Caco-2 (cell line): ENCODE measurements around the gene CASP1. TPM values are rescaled to one million over a fixed set of nuclear protein-coding genes. Genes with fewer than 3 reads are reported as not detected.
"Not testable (repeated sequence)": the region's sequence is repeated elsewhere in the genome, so short reads cannot be mapped to it uniquely, and the experiment has no call there.

Experiments
- BruUV-seq: library from RNA; stranded (reverse); fragments of 400-500 nt; replicated peaks from 2 replicates; lab custom pipeline; 2021; lab: Mats Ljungman, UMichigan
- CTCF ChIA-PET: fragments of 300-600 bp; sonication (Branson Sonifier 250); formaldehyde crosslinking; loops from one replicate; lab custom pipeline; 2022; ENCODE audit warnings: antibody characterized with exemption; lab: Charles Lee
- POLR2A ChIA-PET: fragments of 300-600 bp; sonication (Branson Sonifier 250); formaldehyde crosslinking; loops from one replicate; lab custom pipeline; 2022; ENCODE audit warnings: antibody characterized with exemption; lab: Charles Lee
- DNase-seq, 2 experiments: peaks; one replicate each; pipeline versions ENCODE4 v3.0.0 to v3.0.0-alpha.2; 2020 to 2022
- H3K27me3 ChIP-seq: replicated peaks from 2 replicates; pipeline ENCODE4 v1.6.0; 2011; ENCODE audit warnings: low read length; ENCODE audit not compliant: control insufficient read depth, insufficient read depth
- H3K36me3 ChIP-seq: 2 replicates; pipeline ENCODE4 v1.5.1; 2011; ENCODE audit warnings: low read length; ENCODE audit not compliant: control insufficient read depth, insufficient read depth
- H3K4me1 ChIP-seq: fragments of 250-450 bp; sonication (Bioruptor Pico); 2 replicates; pipeline ENCODE4 v1.5.1; 2020; ENCODE audit warnings: mild to moderate bottlenecking
- H3K4me3 ChIP-seq: 2 replicates; pipeline ENCODE4 v1.5.1; 2011; ENCODE audit warnings: low read depth, mild to moderate bottlenecking, control low read depth, low read length
- H3K9me3 ChIP-seq: fragments of 250-450 bp; sonication (Bioruptor Pico); 2 replicates; pipeline ENCODE4 v1.5.1; 2020; ENCODE audit warnings: mild to moderate bottlenecking, moderate library complexity
- H3K27ac Mint-ChIP-seq: one replicate; pipeline ENCODE4 v1.8.0; 2022; ENCODE audit warnings: mixed read lengths; ENCODE audit not compliant: unreplicated experiment
- H3K27me3 Mint-ChIP-seq: one replicate; pipeline ENCODE4 v1.8.0; 2022; ENCODE audit warnings: mixed read lengths; ENCODE audit not compliant: insufficient read depth, unreplicated experiment
- H3K36me3 Mint-ChIP-seq: one replicate; pipeline ENCODE4 v1.8.0; 2022; ENCODE audit warnings: mild to moderate bottlenecking, mixed read lengths; ENCODE audit not compliant: insufficient read depth, unreplicated experiment
- H3K4me1 Mint-ChIP-seq: one replicate; pipeline ENCODE4 v1.8.0; 2022; ENCODE audit warnings: low read depth, mixed read lengths; ENCODE audit not compliant: unreplicated experiment
- H3K4me3 Mint-ChIP-seq: one replicate; pipeline ENCODE4 v1.8.0; 2022; ENCODE audit warnings: mild to moderate bottlenecking, moderate library complexity, mixed read lengths; ENCODE audit not compliant: unreplicated experiment
- H3K9me3 Mint-ChIP-seq: one replicate; pipeline ENCODE4 v1.8.0; 2022; ENCODE audit warnings: mixed read lengths; ENCODE audit not compliant: unreplicated experiment
- intact Hi-C: fragments of 100-400 bp; cut with micrococcal nuclease; formaldehyde crosslinking; loops from one replicate; pipeline ENCODE4 v1.10.0; 2022; ENCODE audit not compliant: unreplicated experiment
- total RNA-seq: library from RNA; stranded (reverse); gene quantifications from 2 replicates; pipeline ENCODE4 v1.2.3, GENCODE V29; 2022
- TF ChIP-seq, protein P1 (sequence below), 2 experiments: fragments of 200-600 bp in 1 of 2; IDR thresholded peaks; 1 replicate in 1 of 2; 2 replicates in 1 of 2; pipeline versions ENCODE4 v1.5.1 to v1.8.0; 2011 to 2022; ENCODE audit warnings: antibody characterized with exemption in 1 of 2, control low read depth in 1 of 2, inconsistent platforms in 1 of 2, low read depth in 1 of 2, low read length in 1 of 2, mild to moderate bottlenecking in 1 of 2, moderate library complexity in 1 of 2; ENCODE audit not compliant: insufficient read depth in 1 of 2, severe bottlenecking in 1 of 2, unreplicated experiment in 1 of 2

CASP1 gene
- total RNA-seq, 1 experiment from 2014 or later: 1.4 TPM

DNA sequence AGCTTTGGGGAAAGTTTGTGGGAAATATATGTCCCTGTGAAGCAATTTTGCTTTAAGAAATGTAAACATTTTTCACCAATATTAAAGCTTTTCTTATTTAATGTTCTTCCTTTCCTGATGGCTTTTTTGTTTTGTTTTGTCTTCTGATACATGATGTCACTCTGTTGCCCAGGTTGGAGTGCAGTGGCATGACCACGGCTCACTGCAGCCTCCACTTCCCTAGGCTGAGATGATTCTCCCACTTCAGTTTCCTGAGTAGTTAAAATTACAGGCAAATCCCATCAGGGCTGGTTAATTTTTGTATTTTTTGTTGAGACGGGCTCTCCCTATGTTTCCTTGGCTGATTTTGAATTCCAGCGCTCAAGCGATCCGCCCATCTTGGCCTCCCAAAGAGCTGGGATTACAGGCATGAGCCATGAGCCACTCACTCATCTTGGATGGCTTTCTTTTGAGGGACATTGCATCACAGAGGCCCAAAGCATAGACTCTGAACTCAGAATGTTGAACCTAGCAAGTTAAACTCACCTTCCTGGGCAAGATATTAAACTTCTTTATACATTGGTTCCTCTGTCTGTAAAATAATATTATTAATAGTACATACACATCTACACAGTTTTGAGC, 10.8 kb upstream of the CASP1 start:
- Mint-ChIP-seq H3K27me3 (no peaks in the 10 kb centered on the region), H3K9me3 (peaks cover 37% of the 10 kb centered on the region), H3K4me3 (no peak overlapping the region), H3K27ac (peak overlapping the region; percentile 56), H3K4me1 (peaks cover 63% of the 10 kb centered on the region), H3K36me3 (no peaks in the 10 kb centered on the region)
- no TSS peak for BruUV-seq
- Histone ChIP-seq H3K27me3 (no peaks in the 10 kb centered on the region), H3K36me3 (no peaks in the 10 kb centered on the region), H3K4me1 (peaks cover 35% of the 10 kb centered on the region), H3K4me3 (no peak overlapping the region), H3K9me3 (no peaks in the 10 kb centered on the region)
- TF ChIP-seq, protein P1, sequence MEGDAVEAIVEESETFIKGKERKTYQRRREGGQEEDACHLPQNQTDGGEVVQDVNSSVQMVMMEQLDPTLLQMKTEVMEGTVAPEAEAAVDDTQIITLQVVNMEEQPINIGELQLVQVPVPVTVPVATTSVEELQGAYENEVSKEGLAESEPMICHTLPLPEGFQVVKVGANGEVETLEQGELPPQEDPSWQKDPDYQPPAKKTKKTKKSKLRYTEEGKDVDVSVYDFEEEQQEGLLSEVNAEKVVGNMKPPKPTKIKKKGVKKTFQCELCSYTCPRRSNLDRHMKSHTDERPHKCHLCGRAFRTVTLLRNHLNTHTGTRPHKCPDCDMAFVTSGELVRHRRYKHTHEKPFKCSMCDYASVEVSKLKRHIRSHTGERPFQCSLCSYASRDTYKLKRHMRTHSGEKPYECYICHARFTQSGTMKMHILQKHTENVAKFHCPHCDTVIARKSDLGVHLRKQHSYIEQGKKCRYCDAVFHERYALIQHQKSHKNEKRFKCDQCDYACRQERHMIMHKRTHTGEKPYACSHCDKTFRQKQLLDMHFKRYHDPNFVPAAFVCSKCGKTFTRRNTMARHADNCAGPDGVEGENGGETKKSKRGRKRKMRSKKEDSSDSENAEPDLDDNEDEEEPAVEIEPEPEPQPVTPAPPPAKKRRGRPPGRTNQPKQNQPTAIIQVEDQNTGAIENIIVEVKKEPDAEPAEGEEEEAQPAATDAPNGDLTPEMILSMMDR (IDR thresholded peaks at IDR 0.05; ENCODE audit: insufficient read depth in 1 of 2, low read depth in 1 of 2, low read length in 1 of 2, severe bottlenecking in 1 of 2, unreplicated experiment in 1 of 2): no peak
- CTCF ChIA-PET: no interaction called here
- POLR2A ChIA-PET: no interaction called here
- intact Hi-C loops: loop anchor here (2.0 to 5.0 kb wide), 3 partner anchors 21 to 157 kb away; no protein-coding TSS in a partner anchor
- DNase-seq: no peak

DNA sequence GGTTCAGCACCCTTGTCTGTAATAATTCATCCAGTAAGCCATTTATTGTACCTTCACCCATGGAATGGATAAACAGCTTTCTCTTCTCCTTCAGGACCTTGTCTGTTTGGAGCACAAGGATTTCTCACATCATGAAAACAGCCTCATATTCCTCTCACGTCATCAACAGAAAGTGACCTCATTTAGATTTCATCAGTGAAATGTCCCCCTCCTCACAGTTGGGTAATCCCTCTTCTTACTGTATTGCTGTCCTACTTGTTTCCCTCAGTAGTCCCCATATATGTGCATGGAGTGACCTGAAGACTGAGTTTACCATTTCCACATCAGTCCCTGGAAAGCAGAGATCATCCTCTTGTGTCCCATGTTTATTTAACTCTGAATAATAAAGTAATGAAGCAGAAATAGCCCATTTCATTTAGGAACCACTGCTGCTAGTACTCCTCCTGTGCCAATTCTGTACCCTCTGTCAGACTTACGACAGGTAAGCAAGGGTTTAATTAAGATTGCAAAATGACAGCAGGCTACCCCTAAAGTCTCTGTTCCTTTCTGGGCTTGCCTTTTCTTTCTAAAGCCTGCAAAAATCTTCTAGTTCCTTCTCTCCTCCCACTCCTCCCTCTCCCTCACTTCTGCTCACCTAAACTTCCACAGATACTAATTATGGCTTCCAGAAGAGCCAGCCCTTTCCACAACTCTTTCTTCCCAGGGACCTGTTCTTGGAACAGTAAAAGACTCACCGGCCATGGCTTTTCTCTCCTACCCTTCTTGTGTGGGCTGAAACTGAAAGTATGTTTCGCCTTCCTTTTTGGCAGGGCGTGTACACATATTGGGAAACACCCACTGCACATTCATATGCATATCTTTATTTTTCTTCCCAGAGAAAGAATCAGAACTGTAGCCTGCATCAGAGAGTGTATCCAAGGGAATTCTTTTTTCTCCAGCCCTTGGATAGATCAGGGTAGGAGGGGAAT, 9.9 kb upstream of the CASP1 start, which contains the start of gene CARD16:
Gene CARD16 (minus strand): TSS at position 779 of the 968 bp plus-strand sequence. CDS start 38 bp downstream, at position 741.
- H3K27me3 Mint-ChIP-seq, CTCF ChIA-PET, H3K36me3 ChIP-seq, POLR2A ChIA-PET, H3K4me3 Mint-ChIP-seq, BruUV-seq, H3K27me3 ChIP-seq, H3K36me3 Mint-ChIP-seq, DNase-seq, H3K9me3 ChIP-seq, H3K4me3 ChIP-seq: not testable (repeated sequence)
- H3K9me3 Mint-ChIP-seq: peaks cover 37% of the 10 kb centered on the region
- intact Hi-C loops: loop anchor here (5.0 kb wide), 1 partner anchor 33 kb away; no protein-coding TSS in a partner anchor
- H3K4me1 Mint-ChIP-seq: peaks cover 68% of the 10 kb centered on the region
- peak within 1 kb of the TSS; percentile 56 for H3K27ac Mint-ChIP-seq
- peaks cover 44% of the 10 kb centered on the region for H3K4me1 ChIP-seq

DNA sequence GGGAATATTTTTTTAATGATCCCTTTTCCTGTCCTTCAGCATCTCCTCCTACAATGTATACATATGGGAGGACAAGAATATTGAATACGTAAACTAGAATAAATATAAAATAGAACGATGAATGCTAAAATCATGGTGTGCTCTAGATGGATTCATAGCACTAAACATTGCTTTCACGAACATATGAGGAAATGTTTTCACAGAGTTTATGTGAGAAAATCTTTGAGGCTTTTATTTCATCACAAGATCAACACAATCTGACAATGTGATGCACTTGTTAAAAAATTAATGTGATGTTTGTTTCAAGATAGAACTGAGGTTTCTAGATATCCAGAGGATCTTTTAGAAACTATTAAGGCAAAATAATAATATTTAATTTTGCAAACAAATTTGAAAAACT, 7.2 kb upstream of the CASP1 start:
- Histone ChIP-seq H3K9me3 (no peaks in the 10 kb centered on the region), H3K27me3 (no peaks in the 10 kb centered on the region), H3K4me3 (no peak overlapping the region), H3K4me1 (peaks cover 39% of the 10 kb centered on the region), H3K36me3 (no peaks in the 10 kb centered on the region)
- H3K4me1 Mint-ChIP-seq: peaks cover 48% of the 10 kb centered on the region
- CTCF ChIA-PET: no interaction called here
- intact Hi-C loops: no loop called here
- BruUV-seq: no TSS peak
- TF ChIP-seq, protein P1 (IDR thresholded peaks at IDR 0.05; ENCODE audit: insufficient read depth in 1 of 2, low read depth in 1 of 2, low read length in 1 of 2, severe bottlenecking in 1 of 2, unreplicated experiment in 1 of 2): no peak
- POLR2A ChIA-PET: no interaction called here
- no peaks in the 10 kb centered on the region for H3K27me3 Mint-ChIP-seq
- no peak for DNase-seq
- no peak overlapping the region for H3K4me3 Mint-ChIP-seq
- H3K9me3 Mint-ChIP-seq: peaks cover 20% of the 10 kb centered on the region
- no peaks in the 10 kb centered on the region for H3K36me3 Mint-ChIP-seq
- no peak overlapping the region for H3K27ac Mint-ChIP-seq
